IPS-18c (cell line): Measurements from ENCODE around the gene GABPB1.

ENCODE experiments used
- H3K4me3 ChIP-seq: 2 replicates; pipeline ENCODE4 v1.7.0; 2013; ENCODE audit warnings: low read depth, mild to moderate bottlenecking, low read length, moderate library complexity; ENCODE audit not compliant: insufficient read depth
- H3K9me3 ChIP-seq: one replicate; pipeline ENCODE4 v1.6.1; 2013; ENCODE audit warnings: mild to moderate bottlenecking, low read length, moderate library complexity; ENCODE audit not compliant: control insufficient read depth, insufficient read depth

GABPB1 gene

DNA sequence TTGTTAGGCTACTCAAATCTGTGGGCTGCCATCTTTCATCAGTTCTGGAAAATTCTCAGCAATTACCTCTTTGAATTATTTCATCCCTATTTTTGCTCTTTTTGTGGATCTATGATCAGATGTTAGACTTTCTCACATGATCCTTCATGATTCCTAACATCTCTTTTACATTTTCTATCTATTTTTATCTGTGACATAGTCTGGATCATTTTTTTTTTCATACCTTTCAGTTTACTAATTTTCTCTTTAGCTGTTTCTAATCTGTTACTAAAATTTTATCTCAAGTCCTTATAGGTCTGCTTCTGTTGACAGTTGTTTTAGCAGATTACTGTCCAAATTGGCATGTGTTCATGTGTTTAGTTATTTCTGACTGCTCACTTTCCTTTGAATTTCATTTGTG is 47.2 kb downstream of the GABPB1 start:
- Histone ChIP-seq H3K4me3 (no peak overlapping the region; the same call in 1 of the 2 replicates), H3K9me3 (no peaks in the 10 kb centered on the region)

DNA sequence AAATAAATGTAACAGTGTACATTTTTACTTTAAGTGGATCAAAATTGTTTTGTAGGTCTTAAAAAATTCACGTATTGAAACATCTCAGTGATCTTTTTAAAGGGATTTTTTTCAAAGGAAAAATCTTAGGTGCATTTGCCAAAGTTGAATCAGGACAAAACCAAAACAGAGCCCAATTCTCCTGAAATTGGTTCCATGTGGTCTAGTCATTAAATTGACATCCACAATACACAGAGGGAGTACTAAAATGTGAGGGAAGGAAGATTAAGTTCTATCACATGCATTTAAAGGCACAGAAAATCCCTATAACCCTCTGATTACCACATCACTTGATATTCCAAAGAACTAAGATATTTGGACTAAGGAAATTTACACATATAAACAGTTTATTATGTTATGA is 50.2 kb downstream of the GABPB1 start:
- no peaks in the 10 kb centered on the region for H3K9me3 ChIP-seq
- no peak overlapping the region for H3K4me3 ChIP-seq

DNA sequence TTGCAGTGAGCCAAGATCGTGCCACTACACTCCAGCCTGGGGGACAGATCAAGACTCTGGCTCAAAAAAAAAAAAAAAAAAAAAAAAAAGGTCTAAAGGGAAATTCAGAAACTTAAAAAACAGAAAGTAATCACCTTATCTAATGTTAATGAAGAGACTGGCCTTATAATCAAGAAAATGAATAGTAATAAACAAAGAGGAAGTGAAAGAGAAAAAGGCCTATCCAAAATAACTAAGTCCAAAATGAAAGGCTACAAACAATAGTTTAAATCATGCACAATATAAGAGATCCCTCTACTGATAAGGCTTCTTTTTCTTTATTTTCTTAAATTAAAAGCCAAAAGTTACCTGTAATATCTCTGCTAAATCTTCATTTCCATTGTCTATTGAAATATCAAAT is 52.4 kb downstream of the GABPB1 start:
- no peaks in the 10 kb centered on the region for H3K9me3 ChIP-seq
- H3K4me3 ChIP-seq, result no peak overlapping the region

DNA sequence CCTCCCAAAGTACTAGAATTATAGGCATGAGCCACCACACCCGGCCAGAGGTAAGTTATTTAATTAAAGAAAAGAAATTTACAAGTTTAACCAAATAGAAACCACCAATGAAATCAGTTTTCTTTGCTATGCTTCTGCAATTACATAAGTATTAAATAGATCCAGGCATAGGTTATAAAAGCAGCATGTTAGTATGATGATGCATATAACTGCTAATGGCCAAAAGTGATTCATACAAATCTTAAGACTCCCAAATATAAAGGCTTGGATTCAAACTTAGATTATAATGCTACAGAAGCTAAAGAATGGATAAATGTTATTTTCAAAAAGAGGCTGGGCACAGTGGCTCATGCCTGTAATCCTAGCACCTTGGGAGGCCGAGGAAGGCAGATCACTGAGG is 56.7 kb downstream of the GABPB1 start:
- Histone ChIP-seq H3K9me3 (no peaks in the 10 kb centered on the region), H3K4me3 (no peak overlapping the region)

DNA sequence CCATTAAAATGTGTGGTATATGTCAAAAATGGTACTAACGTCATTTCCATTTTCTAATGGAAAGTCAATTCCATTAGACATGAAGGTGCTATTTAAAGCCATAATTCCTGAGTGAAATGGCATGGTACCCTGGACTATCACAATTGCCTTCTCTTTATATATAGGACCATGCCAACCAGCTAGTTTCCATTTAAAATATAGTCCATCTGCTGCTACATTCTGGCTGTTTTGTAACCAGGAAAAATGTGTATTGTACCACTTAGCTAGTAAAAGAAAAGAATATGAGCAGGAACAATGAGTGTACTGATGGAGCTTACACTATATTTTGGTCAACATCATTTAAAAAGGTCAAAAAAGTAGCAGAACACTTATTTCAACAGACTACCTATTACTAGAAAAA is 59.0 kb downstream of the GABPB1 start:
- H3K4me3 ChIP-seq, result no peak overlapping the region
- no peaks in the 10 kb centered on the region for H3K9me3 ChIP-seq

DNA sequence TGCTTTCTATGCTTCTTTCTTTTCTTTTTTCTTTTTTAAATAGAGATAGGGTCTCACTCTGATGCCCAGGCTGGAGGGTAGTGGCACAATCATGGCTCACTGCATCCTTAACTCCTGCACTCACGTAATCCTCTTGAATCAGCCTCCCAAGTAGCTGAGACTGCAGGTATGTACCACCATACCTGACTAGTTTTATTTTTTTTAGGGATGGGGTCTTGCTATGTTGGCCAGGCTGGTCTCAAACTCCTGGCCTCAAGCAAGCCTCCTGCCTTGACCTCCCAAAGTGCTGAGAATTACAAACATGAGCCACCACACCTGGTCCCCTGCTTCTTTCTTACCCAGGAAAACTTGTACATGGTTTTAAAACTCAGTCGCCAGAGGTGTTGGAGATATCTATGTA is 65.2 kb downstream of the GABPB1 start:
- no peak overlapping the region for H3K4me3 ChIP-seq
- H3K9me3 ChIP-seq, result no peaks in the 10 kb centered on the region

DNA sequence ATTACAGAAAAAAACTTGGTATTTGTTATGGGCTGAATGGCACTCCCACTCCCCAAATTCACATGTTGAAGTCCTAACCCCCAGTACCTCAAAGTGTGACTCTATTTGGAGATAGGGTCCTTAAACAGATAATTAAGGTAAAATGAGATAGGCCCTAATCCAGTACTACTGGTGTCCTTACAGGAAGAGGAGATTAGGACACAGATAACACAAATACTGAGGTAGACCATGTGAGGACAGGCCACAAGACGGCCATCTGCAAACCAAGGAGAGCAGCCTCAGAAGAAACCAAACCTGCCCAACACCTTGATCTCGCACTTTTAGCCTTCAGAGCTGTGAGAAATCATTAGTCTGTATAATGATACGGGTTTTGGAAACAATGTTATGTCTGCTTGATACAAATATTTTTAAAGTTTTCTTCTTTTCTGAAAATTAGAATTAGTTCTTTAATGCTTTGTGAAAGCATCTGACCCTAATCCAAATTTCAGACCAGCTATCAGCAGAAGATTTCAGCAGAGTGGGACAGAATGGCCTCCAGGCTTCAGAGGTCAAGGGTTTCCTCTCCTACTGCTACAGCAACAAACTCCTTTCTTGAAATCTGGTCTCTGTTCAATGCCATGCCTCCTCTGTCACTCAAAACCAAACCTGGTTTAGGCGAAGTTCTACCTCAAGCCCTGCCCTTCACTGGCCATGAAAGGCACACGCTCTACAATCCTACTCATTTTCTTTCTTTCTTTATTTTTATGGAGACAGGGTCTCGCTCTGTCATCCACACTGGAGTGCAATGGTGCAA is 67.5 kb downstream of the GABPB1 start:
- H3K4me3 ChIP-seq, result no peak overlapping the region

DNA sequence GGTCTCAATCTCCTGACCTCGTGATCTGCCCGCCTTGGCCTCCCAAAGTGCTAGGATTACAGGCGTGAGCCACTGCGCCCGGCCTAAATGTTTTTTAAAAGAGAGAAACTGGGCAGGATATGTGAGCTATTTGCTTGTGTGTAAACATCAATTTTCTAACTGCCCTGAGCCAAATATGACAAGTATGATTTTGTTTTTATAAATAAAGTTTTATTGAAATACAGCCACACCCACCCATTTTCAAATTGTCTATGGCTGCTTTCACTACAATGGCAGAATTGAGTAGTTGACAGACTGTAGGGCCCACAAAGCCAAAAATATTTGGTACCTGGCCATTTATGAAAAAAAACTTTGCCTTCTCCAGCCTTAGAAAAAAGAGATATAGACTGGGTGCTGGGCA is 73.6 kb downstream of the GABPB1 start:
- H3K4me3 ChIP-seq, result no peak overlapping the region
- no peaks in the 10 kb centered on the region for H3K9me3 ChIP-seq

More for the DNA sequence above, 67.5 kb downstream of the GABPB1 start:
- no peaks in the 10 kb centered on the region for H3K9me3 ChIP-seq

DNA sequence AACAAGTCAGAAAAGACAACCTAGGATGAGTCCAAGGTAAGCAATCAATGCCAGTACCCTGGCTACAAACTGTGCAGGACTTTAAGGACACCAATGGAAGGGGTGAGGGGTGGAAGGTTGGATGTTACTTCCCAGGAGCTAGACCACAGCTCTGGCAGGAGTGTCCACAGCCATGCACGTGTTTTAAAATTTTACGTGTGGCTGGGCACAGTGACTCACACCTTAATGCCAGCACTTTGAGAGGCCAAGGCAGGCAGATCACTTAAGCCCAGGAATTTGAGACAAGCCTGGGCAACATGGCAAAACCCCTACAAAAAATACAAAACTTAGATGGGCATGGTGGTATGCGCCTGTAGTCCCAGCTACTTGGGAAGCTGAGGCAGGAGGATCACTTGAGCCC is 74.7 kb downstream of the GABPB1 start:
- Histone ChIP-seq H3K9me3 (no peaks in the 10 kb centered on the region), H3K4me3 (no peak overlapping the region)

DNA sequence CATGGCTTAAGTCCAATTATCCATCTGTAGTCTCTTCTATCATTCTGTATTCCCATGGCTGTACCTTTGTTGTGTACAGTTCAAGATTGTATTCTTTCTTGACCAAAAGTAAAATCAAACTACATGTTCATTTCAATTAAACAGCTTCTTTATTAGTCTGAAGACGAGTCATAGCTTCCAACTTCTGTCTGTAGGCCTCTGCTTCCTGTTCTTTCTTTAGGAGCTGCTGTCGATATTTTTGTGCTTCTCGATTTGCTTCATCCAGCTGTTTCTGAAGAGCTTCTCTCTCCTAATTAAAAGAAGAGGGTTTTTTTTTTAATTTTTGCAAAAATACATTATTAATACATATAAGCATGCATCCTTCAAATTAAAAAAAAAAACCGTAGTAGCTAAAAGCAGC is 76.5 kb downstream of the GABPB1 start:
- no peak overlapping the region for H3K4me3 ChIP-seq
- H3K9me3 ChIP-seq, result no peaks in the 10 kb centered on the region

DNA sequence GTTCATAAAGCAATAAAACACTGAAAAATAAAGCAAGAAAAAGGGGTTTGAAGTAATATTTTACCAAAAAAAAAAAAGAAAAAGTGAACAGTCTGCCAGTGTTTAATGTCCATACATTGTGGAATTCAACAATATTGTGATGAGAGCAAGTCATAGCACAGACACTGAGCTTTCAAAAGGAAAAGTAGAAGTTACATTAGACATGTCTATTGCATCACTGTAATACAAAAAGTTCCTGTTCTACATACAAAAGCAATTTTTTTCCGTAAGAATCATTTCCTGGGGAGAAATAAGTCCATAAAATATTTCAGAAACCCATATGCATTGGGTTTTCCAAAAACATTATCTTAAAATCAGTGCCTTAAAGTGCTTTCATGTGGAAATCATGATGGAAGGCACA is 77.6 kb downstream of the GABPB1 start:
- H3K9me3 ChIP-seq, result no peaks in the 10 kb centered on the region
- H3K4me3 ChIP-seq, result no peak overlapping the region

DNA sequence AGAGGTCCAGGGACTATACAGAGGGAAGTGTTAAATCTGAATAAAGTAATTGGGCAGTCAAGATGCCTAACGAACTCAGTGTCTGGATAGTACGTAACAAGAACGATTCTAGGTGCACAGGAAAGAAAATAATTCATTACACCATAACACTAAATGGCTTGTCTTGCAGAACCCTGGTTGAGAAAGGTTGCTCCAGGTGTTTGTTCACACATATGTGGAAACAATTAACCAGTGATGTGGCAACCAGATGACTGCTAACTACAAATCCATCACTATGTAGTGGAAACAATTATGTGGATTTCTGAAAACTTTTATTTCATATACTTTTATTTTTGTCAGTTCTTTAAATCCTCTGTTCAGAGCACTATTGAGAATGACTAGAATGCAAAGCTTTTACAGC is 79.1 kb downstream of the GABPB1 start:
- no peak overlapping the region for H3K4me3 ChIP-seq
- H3K9me3 ChIP-seq, result no peaks in the 10 kb centered on the region

DNA sequence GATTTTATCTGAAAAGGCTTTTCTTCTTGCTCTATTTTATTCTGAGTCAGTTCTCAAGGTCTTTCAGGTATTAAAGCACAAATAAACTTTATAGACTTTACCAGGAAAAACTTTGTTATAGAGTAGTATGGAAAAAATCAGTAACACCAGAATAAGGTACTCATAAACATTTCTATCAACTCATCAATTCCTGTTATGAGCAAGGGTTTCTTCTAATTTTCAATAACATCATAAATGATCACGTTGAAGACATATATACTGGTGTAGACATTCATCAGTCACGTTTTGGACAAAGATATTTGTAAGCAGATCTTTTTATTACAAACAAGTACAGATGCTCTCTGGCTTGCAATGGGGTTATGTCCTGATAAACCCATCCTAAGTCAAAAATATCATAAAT is 79.9 kb downstream of the GABPB1 start:
- no peak overlapping the region for H3K4me3 ChIP-seq

DNA sequence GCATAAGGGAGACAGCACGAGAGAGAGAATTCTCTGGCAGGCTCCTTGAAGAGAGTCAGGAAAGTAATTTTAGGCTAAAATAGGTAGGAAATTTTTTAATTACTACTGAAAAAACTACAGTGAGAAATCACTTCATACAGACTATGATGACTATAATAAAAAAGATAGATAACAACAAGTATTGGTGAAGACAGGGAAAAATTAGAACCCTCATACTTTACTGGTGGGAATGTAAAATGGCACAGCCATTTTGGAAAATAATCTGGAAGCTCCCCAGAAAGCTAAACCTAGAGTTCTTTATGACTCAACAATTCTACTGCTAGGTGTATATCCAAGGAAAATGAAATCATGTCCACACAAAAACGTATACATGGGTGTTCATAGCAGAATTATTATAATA is 87.4 kb downstream of the GABPB1 start:
- H3K4me3 ChIP-seq, result no peak overlapping the region

More for the DNA sequence above, 79.9 kb downstream of the GABPB1 start:
- H3K9me3 ChIP-seq, result peaks cover 2% of the 10 kb centered on the region

DNA sequence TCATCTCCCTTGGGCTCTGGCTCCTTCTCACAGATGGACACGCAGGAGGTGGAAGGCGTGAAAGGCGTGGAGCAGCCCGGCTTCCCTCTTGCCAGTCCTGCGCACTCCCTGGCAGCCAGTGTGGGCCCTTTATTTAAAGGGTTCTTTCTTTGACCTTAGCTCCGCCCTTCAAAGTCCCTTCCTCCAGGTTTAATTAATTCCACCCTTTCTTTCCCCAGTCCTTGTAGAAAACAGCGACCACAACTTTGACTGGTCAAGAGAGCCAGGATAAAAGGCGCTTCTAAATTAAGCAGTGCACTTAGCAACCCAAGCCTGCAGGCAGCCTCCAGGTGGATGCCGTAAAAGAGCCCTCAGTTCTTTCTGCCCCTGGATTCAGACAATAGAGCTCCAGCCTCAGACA is 89.4 kb downstream of the GABPB1 start, which contains the start of gene HDC:
Gene HDC (minus strand): TSS at position 107 of the 400 bp plus-strand sequence. CDS start 103 bp downstream, at position 4.
- Histone ChIP-seq H3K4me3 (no peak within 1 kb of the TSS), H3K9me3 (peaks cover under 1% of the 10 kb centered on the region)

More for the DNA sequence above, 87.4 kb downstream of the GABPB1 start:
- peaks cover 2% of the 10 kb centered on the region for H3K9me3 ChIP-seq

DNA sequence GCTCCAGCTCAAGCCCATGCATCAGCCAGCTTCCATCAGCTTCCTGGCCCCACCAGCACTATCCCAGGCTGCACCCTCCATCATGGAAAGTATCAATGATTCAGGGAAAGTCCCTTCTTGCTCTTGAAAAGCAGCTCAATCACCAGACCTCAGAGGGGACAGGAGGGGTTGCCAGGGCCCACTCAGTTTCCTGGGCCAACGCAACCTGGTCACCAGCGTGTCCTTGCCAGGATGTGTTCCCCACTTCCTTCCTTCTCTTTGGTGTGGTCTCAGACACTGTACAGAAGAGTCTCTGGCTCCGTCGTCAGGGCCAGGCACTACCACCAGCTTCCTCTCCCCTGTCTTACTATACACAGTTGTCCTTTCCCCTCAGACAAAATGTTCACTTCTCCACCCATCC is 92.5 kb downstream of the GABPB1 start:
- no peak overlapping the region for H3K4me3 ChIP-seq
- H3K9me3 ChIP-seq, result no peaks in the 10 kb centered on the region

DNA sequence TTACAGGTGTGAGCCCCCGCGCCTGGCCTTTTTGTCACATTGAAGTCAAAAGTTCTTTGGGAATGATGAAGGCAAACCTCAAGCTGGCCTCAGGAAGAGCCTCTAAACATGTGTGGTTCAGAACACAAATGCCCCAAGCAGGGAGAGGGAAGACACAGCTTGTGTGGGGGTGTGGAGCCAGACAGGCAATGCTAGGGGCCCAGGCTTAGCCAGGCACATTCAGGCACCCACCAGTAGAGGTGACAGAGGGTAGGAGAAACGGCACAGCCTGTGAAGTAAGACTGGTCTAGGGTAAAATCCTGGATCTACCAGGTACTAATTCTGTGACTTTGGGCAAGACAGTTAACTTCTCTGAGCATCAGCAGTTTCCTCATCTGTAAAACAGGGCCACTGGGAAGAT is 93.0 kb downstream of the GABPB1 start:
- Histone ChIP-seq H3K9me3 (no peaks in the 10 kb centered on the region), H3K4me3 (no peak overlapping the region)

DNA sequence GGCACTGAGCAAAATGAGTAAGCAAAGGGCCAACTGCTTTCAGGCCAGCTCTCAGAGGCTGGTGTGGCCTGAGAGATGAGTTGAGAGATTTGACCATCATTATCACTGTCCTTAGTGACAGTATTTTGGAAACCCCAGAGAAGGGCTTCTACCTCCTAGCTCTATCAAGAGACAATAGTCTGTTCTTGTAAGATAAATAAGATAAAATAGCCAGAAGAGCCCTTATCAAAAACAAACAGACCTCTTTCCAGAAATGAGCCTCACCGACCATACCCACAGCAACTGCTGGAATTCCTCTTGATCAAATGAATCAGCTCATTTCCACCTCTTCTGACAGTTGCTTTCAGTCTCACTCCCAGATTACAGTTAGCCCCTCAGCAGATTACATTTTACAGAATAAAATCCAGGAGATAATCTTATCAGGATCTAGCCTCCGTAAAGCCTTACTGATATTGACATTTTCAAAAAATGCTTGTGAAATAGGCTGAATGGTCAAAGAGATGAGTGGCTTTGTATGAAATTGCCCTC is 94.0 kb downstream of the GABPB1 start:
- no peak overlapping the region for H3K4me3 ChIP-seq
- no peaks in the 10 kb centered on the region for H3K9me3 ChIP-seq

DNA sequence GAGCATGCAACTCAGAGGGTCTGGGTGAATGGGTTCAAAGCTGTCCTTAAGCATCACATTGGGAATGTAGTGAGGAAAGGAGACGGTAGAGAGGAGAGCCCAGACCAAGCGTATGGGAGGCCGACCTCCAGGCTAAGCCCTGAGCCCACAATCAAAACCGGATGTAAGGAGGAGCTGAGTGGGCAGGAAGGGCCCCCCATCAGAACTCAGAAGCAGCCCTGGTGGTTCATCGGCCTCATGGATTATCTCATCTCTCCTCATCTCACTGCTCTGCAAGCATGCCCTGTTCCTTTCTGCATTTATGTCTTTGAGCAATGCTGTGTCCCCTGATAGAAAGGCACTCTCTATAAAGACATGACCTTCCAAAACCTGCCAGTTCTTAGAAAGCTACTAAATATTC is 95.7 kb downstream of the GABPB1 start:
- H3K4me3 ChIP-seq, result no peak overlapping the region

More for the DNA sequence above, 95.7 kb downstream of the GABPB1 start:
- no peaks in the 10 kb centered on the region for H3K9me3 ChIP-seq
